H1 (cell line): Measurements from ENCODE around the gene POLR2M. TPM values are rescaled to one million over a fixed set of nuclear protein-coding genes. Genes with fewer than 3 reads are reported as not detected.

Source experiments
- CTCF ChIA-PET: fragments of 300-600 bp; sonication (Branson Sonifier 250); formaldehyde crosslinking; loops from one replicate; lab custom pipeline; 2021; ENCODE audit not compliant: partially characterized antibody; lab: Charles Lee
- POLR2A ChIA-PET: fragments of 300-600 bp; sonication (Branson Sonifier 250); formaldehyde crosslinking; loops from one replicate; lab custom pipeline; 2021; ENCODE audit warnings: inconsistent platforms; ENCODE audit not compliant: partially characterized antibody; lab: Charles Lee
- DNase-seq, 2 experiments: peaks; one replicate each; pipeline versions ENCODE4 v3.0.0 to v3.0.0-alpha.2; 2010 to 2022; ENCODE audit warnings: low spot score in 2 of 2, low read depth in 1 of 2, mixed read lengths in 1 of 2
- FAIRE-seq: peaks from 2 replicates; lab custom pipeline; 2011; peaks lifted over from hg19 to GRCh38; lab: Jason Lieb, UNC
- H2AFZ ChIP-seq: 2 replicates; pipeline ENCODE4 v1.8.1; 2012; ENCODE audit warnings: low read length, inconsistent platforms
- H2AK5ac ChIP-seq: 2 replicates; pipeline ENCODE4 v1.6.1; 2013; ENCODE audit warnings: low read depth, low read length
- H2BK120ac ChIP-seq: replicated peaks from 2 replicates; pipeline ENCODE3; 2013; ENCODE audit warnings: low read depth, low read length, inconsistent platforms
- H2BK12ac ChIP-seq: 2 replicates; pipeline ENCODE4 v1.6.1; 2013; ENCODE audit warnings: low read depth, low read length
- H2BK15ac ChIP-seq: 2 replicates; pipeline ENCODE4 v1.6.1; 2013; ENCODE audit warnings: low read length
- H2BK20ac ChIP-seq: 2 replicates; pipeline ENCODE4 v1.6.1; 2013; ENCODE audit warnings: low read length
- H2BK5ac ChIP-seq: 2 replicates; pipeline ENCODE4 v1.6.1; 2013; ENCODE audit warnings: low read depth, low read length
- H3K14ac ChIP-seq: 2 replicates; pipeline ENCODE4 v1.6.1; 2013; ENCODE audit warnings: inconsistent platforms; ENCODE audit not compliant: insufficient read length
- H3K18ac ChIP-seq: 2 replicates; pipeline ENCODE4 v1.6.1; 2013; ENCODE audit warnings: low read length; ENCODE audit errors: extremely low read depth
- H3K23ac ChIP-seq: 2 replicates; pipeline ENCODE4 v1.6.1; 2013; ENCODE audit warnings: inconsistent platforms; ENCODE audit not compliant: insufficient read length
- H3K23me2 ChIP-seq: 2 replicates; pipeline ENCODE4 v1.6.1; 2013; ENCODE audit warnings: low read depth, low read length
- H3K27ac ChIP-seq: 2 replicates; pipeline ENCODE4 v1.6.1; 2011; ENCODE audit warnings: low read depth, low read length, inconsistent platforms
- H3K27me3 ChIP-seq, 4 experiments: replicated peaks in 1 of 4; 1 replicate in 1 of 4; 2 replicates in 3 of 4; pipeline versions ENCODE4 v1.6.1 to v1.8.1; 2011 to 2013; ENCODE audit warnings: low read length in 3 of 4, mild to moderate bottlenecking in 3 of 4, inconsistent platforms in 2 of 4, mixed read lengths in 2 of 4, moderate library complexity in 1 of 4; ENCODE audit not compliant: control insufficient read depth in 3 of 4, insufficient read depth in 3 of 4; ENCODE audit errors: extremely low read depth in 1 of 4
- H3K36me3 ChIP-seq, 4 experiments: 2 replicates each; pipeline versions ENCODE4 v1.6.1 to v1.8.1; 2011 to 2013; ENCODE audit warnings: mild to moderate bottlenecking in 4 of 4, low read length in 3 of 4, moderate library complexity in 2 of 4, control low read depth in 1 of 4, inconsistent platforms in 1 of 4; ENCODE audit not compliant: insufficient read depth in 4 of 4, control insufficient read depth in 2 of 4
- H3K4ac ChIP-seq: replicated peaks from 2 replicates; pipeline ENCODE3; 2013; ENCODE audit warnings: low read length, low read depth, mixed read lengths, inconsistent platforms; ENCODE audit not compliant: insufficient read length
- H3K4me1 ChIP-seq, 4 experiments: replicated peaks in 1 of 4; 1 replicate in 1 of 4; 2 replicates in 3 of 4; pipeline versions ENCODE4 v1.6.1 to v1.8.1; 2011 to 2013; ENCODE audit warnings: low read length in 3 of 4, inconsistent platforms in 2 of 4, mixed read lengths in 1 of 4; ENCODE audit not compliant: insufficient read depth in 4 of 4, control insufficient read depth in 3 of 4
- H3K4me2 ChIP-seq, 2 experiments: 2 replicates each; pipeline versions ENCODE4 v1.6.1 to v1.8.1; 2011 to 2013; ENCODE audit warnings: low read depth in 2 of 2, low read length in 2 of 2, control low read depth in 1 of 2, inconsistent platforms in 1 of 2, mild to moderate bottlenecking in 1 of 2; ENCODE audit not compliant: insufficient read depth in 1 of 2
- H3K4me3 ChIP-seq, 4 experiments: fragments of 200-600, 300-600 bp in 1 of 4; sonication (generic), shearing (Covaris generic), sonication (Bioruptor Twin) in 1 of 4; 2 replicates each; pipeline versions ENCODE4 v1.5.1 to v1.8.1; 2011 to 2016; ENCODE audit warnings: low read length in 4 of 4, low read depth in 3 of 4, control low read depth in 2 of 4, inconsistent platforms in 2 of 4, mild to moderate bottlenecking in 2 of 4, mixed read lengths in 1 of 4, moderate library complexity in 1 of 4; ENCODE audit not compliant: insufficient read depth in 2 of 4; ENCODE audit errors: extremely low read depth in 1 of 4
- H3K56ac ChIP-seq: replicated peaks from 2 replicates; pipeline ENCODE3; 2013; ENCODE audit warnings: low read depth, mild to moderate bottlenecking, mixed read lengths, low read length, inconsistent platforms; ENCODE audit not compliant: insufficient read length
- H3K79me1 ChIP-seq: 2 replicates; pipeline ENCODE4 v1.6.1; 2013; ENCODE audit warnings: low read depth, low read length, control low read depth
- H3K79me2 ChIP-seq, 2 experiments: 2 replicates each; pipeline versions ENCODE4 v1.6.1 to v1.8.1; 2012 to 2013; ENCODE audit warnings: low read length in 2 of 2, mild to moderate bottlenecking in 2 of 2, inconsistent platforms in 1 of 2; ENCODE audit not compliant: insufficient read depth in 2 of 2, control insufficient read depth in 1 of 2
- H3K9ac ChIP-seq, 4 experiments: replicated peaks in 1 of 4; 1 replicate in 1 of 4; 2 replicates in 3 of 4; pipeline versions ENCODE4 v1.6.1 to v1.8.1; 2011 to 2013; ENCODE audit warnings: low read depth in 3 of 4, low read length in 3 of 4, control low read depth in 2 of 4, mild to moderate bottlenecking in 2 of 4, moderate library complexity in 2 of 4, inconsistent platforms in 1 of 4; ENCODE audit errors: extremely low read depth in 1 of 4
- H3K9me3 ChIP-seq, 2 experiments: 2 replicates each; pipeline versions ENCODE4 v1.6.1 to v1.8.1; 2012 to 2013; ENCODE audit warnings: mild to moderate bottlenecking in 2 of 2, moderate library complexity in 2 of 2, control low read depth in 1 of 2, inconsistent platforms in 1 of 2, low read depth in 1 of 2, low read length in 1 of 2, mixed read lengths in 1 of 2; ENCODE audit not compliant: insufficient read depth in 2 of 2
- H4K20me1 ChIP-seq, 2 experiments: replicated peaks in 1 of 2; 2 replicates each; pipeline versions ENCODE3 to v1.8.1; 2011 to 2013; ENCODE audit warnings: inconsistent platforms in 2 of 2, low read length in 2 of 2, mild to moderate bottlenecking in 1 of 2; ENCODE audit not compliant: insufficient read depth in 2 of 2, control insufficient read depth in 1 of 2
- H4K5ac ChIP-seq: 2 replicates; pipeline ENCODE4 v1.6.1; 2013; ENCODE audit warnings: low read length, low read depth, mixed read lengths, inconsistent platforms; ENCODE audit not compliant: insufficient read length
- H4K8ac ChIP-seq: 2 replicates; pipeline ENCODE4 v1.8.0; 2013; ENCODE audit warnings: mild to moderate bottlenecking, moderate library complexity, low read length, inconsistent platforms; ENCODE audit not compliant: insufficient read depth; ENCODE audit errors: extremely low read depth
- H4K91ac ChIP-seq: replicated peaks from 2 replicates; pipeline ENCODE3; 2013; ENCODE audit warnings: low read length, mixed read lengths, inconsistent platforms; ENCODE audit not compliant: insufficient read length
- CTCF ChIP-seq, 3 experiments: IDR thresholded peaks; 1 replicate in 2 of 3; 2 replicates in 1 of 3; pipeline versions ENCODE4 v1.5.1 to v1.6.1; 2011; ENCODE audit warnings: low read length in 3 of 3, mild to moderate bottlenecking in 3 of 3, inconsistent platforms in 2 of 3, low read depth in 1 of 3, moderate library complexity in 1 of 3; ENCODE audit not compliant: insufficient read depth in 1 of 3; ENCODE audit errors: control extremely low read depth in 1 of 3
- JUN ChIP-seq: IDR thresholded peaks from 2 replicates; pipeline ENCODE4 v1.6.1; 2011; ENCODE audit warnings: low read depth, mild to moderate bottlenecking, improper control_type of control experiment, low read length
- KDM4A ChIP-seq: IDR thresholded peaks from one replicate; pipeline ENCODE4 v1.7.1; 2012; ENCODE audit warnings: low read depth, mild to moderate bottlenecking, moderate library complexity, low read length, inconsistent platforms; ENCODE audit not compliant: severe bottlenecking
- RAD21 ChIP-seq, 2 experiments: IDR thresholded peaks in 1 of 2; conservative IDR thresholded peaks in 1 of 2; 2 replicates each; pipeline ENCODE4 v1.6.1; 2011; ENCODE audit warnings: low read depth in 2 of 2, low read length in 2 of 2, improper control_type of control experiment in 1 of 2, inconsistent platforms in 1 of 2, mild to moderate bottlenecking in 1 of 2, moderate library complexity in 1 of 2
- WGBS, 2 experiments: shearing (Covaris generic) in 1 of 2; methylation state at CpG; one replicate each; pipeline versions ENCODE4 v1.1.6 to v1.1.7; 2013 to 2015; ENCODE audit warnings: low lambda C conversion rate in 2 of 2, mixed read lengths in 2 of 2, inconsistent platforms in 1 of 2, low coverage in 1 of 2, missing lambda C conversion rate in 1 of 2; ENCODE audit not compliant: insufficient replicate concordance in 2 of 2, insufficient coverage in 1 of 2, insufficient read length in 1 of 2; ENCODE audit errors: extremely low coverage in 1 of 2, missing lambda C conversion rate in 1 of 2; 5-methylcytosine and 5-hydroxymethylcytosine counted together
- polyA plus RNA-seq, 7 experiments: library from polyadenylated mRNA; depleted of rRNA in 3 of 7; stranded (reverse) in 5 of 7; unstranded in 2 of 7; fragments of >200 nt in 5 of 7; fragments of 200-250 nt in 2 of 7; gene quantifications; 1 replicate in 5 of 7; 2 replicates in 1 of 7; 4 replicates in 1 of 7; pipeline versions ENCODE4 v1.2.1 to v1.2.3, GENCODE V29; 2011 to 2013; ENCODE audit warnings: missing spikeins in 2 of 7, mixed read lengths in 2 of 7
- total RNA-seq: library from RNA; stranded (reverse); fragmentation: NEBNext Ultra II Directional; extraction: Animal tissue kit (Norgen Biotek cat#: 25700); gene quantifications from 2 replicates; pipeline ENCODE4 v1.2.1, GENCODE V29; 2021

Gene POLR2M
- total and polyA plus RNA-seq, 2 of the 8 experiments (the other 6 are each of a cell fraction or from before 2014, with no cell fraction given), result 32.7 to 55.1 TPM

- Histone ChIP-seq H3K23me2 (no peaks in the 10 kb centered on the region), H3K9me3 (no peaks in the 10 kb centered on the region)
- DNase-seq, result no peak
- no peak for TF ChIP-seq KDM4A
- no peak for TF ChIP-seq JUN
- TF ChIP-seq RAD21 (IDR thresholded peaks at IDR 0.05 in 1 of 2, conservative IDR thresholded peaks at IDR 0.05 in 1 of 2; ENCODE audit: low read depth in 2 of 2, low read length in 2 of 2), result peak; percentile 45 to 57
- TF ChIP-seq CTCF (IDR thresholded peaks at IDR 0.05; ENCODE audit: control extremely low read depth in 1 of 3, insufficient read depth in 1 of 3, low read depth in 1 of 3, low read length in 3 of 3), result peak in 2 of 3 experiments; percentile 15 to 44; a peak in 2 of 4 replicates
- TF ChIP-seq, all 59 proteins: peak for 2
- Histone ChIP-seq H4K20me1 (no peaks in the 10 kb centered on the region), H3K18ac (no peak overlapping the region), H2BK20ac (no peak overlapping the region), H3K4me1 (no peaks in the 10 kb centered on the region), H3K4me2 (no peak overlapping the region), H3K4me3 (no peak overlapping the region), H2BK5ac (no peak overlapping the region), H2AK5ac (no peak overlapping the region), H4K8ac (no peak overlapping the region), H3K56ac (no peak overlapping the region), H3K14ac (no peak overlapping the region), H4K91ac (no peak overlapping the region), H3K27me3 (no peaks in the 10 kb centered on the region), H3K23ac (no peak overlapping the region), H2BK15ac (no peak overlapping the region), H2BK12ac (no peak overlapping the region), H4K5ac (no peak overlapping the region), H3K4ac (no peak overlapping the region), H3K79me1 (no peaks in the 10 kb centered on the region), H3K36me3 (no peaks in the 10 kb centered on the region), H3K9ac (no peak overlapping the region), H2AFZ (0 out of 2 replicates have a peak overlapping the region, but pooled peaks have one; percentile 35), H2BK120ac (no peak overlapping the region), H3K27ac (no peak overlapping the region), H3K79me2 (no peaks in the 10 kb centered on the region)
- WGBS, 2 experiments, result 69% methylated on average over 10 of the region's 10 CpGs; no CpG with 5 or more reads in 1 of the 2 experiments
- ChIA-PET CTCF (interaction anchor here (0.6 to 2.2 kb wide), 9 partner anchors 10 to 1841 kb away, joined by 3 to 10 read pairs (median 4); no protein-coding TSS in a partner anchor), POLR2A (no interaction called here)
- FAIRE-seq, result peak; percentile 66
Measured at GRCh38 chr15:57667171-57667849, 39.2 kb upstream of the POLR2M start.
